ENCODE data around the gene PAQR8.

The PAQR8 gene

DNA sequence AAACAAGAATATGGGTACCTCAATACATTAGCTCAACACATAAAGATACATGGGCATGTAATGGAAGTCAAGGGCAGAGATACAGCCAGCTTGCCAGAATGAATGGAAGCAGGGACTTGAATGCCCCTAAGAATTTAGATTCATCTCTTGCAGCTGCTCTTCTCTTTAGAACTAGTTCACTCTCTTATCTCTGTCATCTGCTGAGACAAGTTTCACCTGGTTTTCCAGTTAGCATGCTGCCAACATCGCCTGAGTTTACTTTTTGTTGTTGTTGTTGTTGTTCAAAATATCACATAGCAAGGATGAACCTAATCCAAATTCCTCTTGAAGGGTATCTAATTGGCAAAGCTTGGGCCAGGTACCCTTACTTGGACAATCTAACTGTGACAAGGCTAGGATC is 14.1 kb upstream of the PAQR8 start:
- DNase-seq (ENCODE audit: low read depth in 2 of 2): no peak

DNA sequence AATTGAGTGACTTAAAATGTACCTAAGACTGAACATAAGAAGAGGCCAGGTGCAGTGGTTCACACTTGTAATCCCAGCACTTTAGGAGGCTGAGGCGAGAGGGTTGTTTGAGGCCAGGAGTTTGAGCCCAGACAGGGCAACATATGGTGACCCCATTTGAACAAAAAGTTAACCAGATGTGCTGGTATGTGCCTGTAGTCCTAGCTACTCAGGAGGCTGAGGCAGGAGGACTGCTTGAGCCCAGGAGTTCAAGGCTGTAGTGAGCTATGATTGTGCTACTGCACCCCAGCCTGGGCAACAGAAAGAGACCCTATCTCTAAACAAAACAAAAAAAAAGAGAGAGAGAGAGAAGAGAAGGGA is 10.1 kb upstream of the PAQR8 start:
- no peak for DNase-seq (ENCODE audit: low read depth in 2 of 2)

DNA sequence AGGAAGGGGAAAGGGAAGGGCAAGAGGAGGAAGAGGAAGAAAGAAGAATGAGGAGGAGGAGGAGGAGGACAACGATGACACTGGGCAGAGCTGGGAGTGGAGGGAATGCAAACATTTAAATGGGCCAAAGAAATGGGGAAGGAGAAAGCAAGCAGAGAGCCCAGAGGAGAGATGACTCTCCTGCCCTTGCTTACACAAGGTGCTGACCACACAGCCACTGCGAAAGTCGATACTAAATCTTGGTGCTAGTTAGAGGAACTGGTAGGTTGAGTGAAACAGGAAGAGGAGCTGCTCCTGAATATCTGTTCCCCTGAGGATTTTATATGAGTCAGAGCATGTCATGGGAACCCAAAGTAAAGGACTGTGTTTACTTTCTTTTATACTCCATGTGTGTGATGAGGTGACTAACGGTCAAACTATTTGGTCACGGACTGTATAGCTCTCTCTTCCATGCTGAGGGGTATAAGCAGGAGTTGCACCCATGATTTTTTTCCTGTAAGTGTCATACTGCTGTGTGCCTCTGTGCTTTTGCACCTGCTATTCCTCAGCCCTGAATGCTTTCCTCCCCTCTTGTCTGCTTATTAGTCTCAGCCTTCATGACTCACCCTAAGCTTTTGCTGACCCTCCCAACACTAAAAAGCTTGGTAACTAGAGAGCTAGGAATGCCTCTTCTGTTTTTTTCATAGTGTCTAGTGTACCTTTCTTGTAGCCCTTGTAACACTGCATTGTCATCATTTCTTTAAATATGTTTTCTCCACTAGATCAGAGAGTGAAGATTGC is 9.5 kb upstream of the PAQR8 start:
- no peak for DNase-seq (ENCODE audit: low read depth in 2 of 2)

DNA sequence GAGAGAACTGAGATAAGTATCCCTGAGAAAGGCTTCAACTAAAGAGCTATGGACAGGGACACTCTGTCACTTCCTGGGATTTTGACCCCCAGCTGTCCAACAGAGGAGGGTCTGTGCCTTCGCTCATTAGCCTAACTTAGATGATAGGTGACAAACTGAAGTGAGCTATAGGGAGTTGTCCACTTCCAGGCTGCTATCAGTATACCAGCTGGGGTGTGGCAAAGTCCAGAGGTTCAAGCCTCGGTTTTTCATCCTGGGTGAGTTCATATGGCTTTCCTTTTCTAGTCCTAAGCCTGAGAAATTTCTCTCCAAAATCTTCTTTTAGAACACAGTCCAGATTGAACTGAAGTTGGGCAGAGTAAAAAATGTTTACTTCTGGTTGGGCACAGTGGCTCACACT is 5.9 kb upstream of the PAQR8 start:
- no peak for DNase-seq (ENCODE audit: low read depth in 2 of 2)

DNA sequence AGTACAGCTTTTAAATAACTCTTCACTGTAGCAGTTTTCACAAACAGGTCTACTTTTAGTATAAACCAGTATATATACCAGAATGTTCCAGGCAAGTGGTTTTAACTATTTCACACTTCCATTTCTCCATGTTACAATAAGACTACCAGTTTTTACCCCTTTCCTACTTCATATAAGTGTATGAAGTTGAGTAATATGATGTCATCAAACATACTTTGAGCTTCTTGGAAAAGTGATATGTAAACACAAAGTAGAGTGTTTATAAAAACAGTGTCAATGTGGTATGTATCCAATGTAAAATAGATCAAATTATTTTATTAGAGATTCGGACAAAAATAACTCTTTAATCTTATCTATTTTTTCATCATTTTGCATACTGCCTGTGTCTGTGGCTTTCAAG is 2.5 kb upstream of the PAQR8 start:
- no peak for DNase-seq (ENCODE audit: low read depth in 2 of 2)

DNA sequence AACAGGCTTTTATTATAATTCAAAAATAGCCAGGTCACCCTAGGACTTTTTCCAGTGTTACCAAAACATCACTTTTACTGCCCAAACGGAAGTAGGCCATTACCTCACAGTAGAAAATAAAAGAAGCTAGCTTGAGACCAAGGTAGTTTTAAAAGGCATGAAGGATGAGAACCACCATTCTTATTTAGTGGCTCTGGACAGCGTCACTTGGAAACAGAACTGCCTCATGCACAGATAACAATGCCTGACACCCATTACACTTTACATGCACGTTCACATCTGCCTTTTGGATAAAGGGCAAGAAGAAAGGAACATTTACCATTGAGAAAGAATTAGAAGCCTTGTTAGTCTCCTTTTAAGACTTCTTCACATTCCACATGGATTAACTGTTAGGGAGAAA is 1.9 kb upstream of the PAQR8 start:
- no peak for DNase-seq (ENCODE audit: low read depth in 2 of 2)

DNA sequence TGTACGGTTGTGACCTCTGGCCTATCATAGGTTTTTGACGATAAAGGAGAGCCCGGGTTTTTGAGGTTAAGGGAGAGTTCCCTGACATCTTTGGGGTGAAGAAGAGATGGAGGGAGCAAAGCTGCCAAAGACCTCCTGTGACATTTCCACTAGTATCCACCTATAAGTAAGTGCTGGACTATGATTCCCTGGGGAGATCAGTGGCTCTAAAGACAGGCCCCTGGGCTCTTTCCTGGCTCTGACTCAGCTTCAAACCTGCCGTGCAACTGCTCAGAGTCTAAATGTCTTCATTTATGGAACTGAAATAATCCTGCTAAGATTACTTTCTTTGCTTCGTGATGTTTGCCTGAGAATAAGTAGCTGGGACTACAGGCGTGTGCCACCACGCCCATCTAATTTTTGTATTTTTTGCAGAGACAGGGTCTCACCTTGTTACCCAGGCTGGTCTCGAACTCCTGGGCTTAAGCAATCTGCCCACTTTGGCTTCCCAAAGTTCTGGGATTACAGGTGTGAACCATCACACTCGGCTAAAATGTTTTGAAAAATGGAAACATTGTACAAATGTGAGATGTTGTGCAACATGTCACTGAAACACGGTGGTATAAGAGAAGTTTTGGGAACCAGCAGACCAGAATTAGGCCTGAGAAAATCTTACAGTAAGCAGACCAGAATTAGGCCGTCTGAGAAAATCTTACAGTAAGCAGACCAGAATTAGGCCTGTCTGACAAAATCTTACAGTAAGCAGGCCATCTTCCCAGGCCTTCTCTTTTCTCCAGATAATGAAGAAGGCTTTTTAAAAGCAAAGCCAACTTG is 1.1 kb upstream of the PAQR8 start:
- DNase-seq (ENCODE audit: low read depth in 2 of 2): no peak

DNA sequence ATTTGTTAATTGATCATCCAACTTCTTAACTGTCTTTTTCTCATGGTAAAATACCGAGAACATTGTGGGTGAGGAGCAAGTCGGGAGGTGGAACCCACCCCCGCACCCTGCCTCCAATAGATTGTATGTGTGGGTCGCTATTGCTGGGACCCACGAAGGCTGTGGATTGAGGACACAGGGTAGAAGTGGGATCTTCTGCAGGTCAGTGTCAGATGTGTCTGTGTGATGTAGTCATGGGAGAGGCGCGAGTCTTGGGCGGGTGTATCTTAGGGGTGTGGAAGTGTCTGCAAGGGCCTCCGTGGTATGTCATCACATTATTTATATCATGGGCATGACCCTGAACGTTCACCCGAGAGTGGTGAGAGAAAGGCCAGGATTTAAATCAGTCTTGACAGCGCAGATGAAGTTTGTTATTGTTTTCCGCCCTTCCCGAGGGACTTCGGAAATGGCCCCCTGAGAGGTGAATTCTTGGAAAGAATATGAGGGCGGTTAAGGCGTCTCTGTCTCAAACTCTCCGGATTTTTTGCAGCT is 472 bp upstream of the PAQR8 start:
- DNase-seq (ENCODE audit: low read depth in 2 of 2): no peak

DNA sequence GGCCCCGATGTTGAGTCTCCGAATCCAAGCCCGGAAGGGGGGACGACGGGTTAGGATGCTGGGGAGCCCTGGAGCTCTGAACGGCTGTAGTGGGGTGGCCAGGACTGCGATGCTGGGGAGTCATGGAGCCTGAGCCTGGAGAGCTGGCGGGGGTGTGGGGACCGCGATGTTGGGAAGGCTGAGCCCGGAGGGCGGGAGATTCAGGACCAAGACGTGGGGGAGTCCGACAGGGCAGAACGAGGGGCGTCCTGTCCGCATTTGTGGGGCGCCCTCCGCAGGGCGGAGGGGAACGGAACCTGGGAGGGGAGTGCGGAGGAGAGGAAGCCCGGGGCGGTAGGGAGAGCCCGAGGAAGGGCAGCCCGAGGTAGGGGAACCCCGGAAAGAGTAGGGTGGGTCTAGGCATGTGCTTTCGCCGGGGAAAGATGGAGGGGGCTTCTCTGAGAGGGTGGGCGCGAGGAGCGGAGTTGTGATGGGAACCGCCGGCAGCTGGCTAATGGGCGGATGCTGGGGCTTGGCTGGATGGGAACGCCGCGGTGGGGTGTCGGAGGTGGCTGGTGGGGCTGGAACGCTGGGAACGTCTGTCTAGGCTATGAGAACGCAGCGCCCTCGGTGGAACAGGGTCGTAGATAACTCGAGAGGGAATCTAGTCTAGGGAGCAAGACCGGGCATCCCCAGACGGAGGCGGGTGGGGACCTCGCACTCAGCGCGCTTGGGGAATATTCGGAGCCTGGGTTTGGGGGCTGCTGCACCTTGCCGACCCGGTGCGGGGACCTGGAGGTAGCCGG is 684 bp downstream of the PAQR8 start:
- peak; percentile 21 to 24 for DNase-seq (ENCODE audit: low read depth in 2 of 2)

DNA sequence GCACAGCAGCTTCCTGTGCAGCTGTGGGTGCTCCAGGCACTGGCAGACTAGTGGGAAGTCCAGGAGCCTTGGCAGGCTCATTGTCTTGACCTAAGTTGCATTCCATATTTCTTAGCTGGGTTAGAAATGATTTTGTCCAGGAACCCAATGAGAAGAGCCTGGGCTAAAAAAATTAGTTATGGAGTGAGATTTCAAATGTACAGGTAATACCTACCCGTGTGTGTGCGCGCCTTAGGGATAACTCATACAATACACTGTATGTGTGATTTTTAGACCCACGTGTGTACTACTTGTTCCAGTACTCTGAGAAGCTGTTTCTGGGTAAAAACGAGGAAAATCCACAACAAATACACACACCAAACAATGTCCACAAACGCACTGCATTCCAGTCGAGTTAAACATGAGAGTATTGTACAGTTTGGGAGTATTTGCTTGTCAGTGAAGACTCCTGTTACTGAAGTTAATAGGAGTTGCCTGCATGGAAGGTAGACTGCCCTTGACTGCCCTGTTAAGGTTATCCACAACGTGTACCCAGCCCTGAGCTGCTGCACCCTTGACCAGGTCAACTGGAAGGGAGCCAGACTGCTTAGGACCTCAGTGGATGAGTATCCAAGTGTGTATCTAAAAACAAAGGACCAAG is 1.4 kb downstream of the PAQR8 start:
- DNase-seq (ENCODE audit: low read depth in 2 of 2): no peak

DNA sequence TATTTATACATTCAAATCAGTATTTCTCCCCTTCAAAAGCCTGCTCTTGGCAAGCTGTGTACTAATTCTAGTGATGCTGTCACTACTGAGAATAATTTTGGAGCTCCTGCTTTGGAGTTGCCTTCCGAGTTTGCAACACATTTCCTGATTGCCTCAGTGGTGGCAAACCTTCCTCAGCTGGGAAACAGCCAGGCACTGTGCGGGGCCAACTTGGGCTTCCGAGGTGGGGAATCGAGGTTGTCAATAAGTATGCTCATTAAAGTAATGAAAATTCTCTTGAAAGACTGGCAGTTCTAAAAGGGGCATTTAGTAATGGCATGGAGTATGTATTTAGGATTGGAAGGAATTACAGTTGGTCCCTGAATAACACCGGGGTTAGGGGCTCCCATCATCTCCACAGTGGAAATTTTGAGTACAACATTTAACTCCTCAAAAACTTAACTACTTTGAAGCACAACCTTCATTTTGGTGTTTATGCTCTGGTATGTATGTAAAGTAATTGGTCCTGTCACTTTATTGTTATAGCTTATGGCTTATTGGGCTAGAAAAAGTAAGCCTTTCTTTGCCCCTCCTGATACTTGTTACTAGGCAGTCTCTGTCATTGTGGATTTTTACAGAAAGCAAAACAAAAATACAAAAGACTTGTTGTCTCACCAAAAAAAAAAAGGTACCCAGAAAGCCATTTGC is 2.7 kb downstream of the PAQR8 start:
- no peak for DNase-seq (ENCODE audit: low read depth in 2 of 2)

DNA sequence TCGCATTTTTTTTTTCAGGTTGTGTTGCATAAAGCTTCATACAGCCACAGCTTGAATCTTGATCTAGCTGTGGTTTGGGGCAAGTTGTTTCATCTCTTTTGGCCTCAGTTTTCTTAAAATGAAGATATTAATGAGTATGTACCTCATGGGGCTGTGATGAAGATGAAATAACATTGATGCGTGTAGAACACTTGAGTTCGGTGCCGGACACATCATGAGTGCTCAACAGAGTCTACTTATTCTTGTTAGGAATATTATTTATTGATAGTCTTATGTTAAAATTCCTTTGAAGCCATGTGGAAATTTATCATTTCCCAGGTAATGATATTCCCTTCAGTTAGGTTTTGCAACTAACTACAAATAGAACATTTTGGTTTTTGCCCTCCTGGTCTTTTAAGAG is 3.4 kb downstream of the PAQR8 start:
- no peak for DNase-seq (ENCODE audit: low read depth in 2 of 2)

DNA sequence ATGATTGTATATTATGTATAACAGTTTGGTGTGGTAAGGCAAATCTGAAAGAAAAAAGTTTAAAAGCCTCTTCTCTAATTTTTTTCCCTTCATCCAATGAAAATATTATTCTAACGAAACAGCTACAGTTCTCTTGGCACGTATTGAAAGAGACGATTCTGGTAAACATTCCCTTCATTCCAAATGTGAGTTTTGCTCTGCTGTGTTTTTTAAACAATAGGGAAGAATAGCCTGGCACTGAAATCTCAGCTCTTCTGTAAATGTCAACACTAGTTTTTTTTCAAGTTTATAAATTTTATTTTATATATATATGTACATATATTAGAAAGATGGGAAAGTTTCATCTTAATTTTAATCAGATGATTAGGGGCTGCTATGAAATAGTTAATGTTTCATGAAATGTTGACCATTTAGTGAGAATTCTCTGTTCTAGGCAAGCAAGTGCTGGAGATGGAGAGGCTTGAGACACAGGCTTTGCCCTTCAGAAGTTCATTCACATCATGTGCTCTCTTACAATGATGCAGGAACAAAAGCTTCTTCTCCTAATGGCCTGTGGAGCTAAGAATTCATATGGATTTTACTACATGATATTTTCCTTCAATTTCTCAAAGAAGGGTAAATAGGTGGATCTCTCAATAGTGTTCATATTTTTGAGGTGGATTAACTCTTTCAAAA is 4.1 kb downstream of the PAQR8 start:
- DNase-seq (ENCODE audit: low read depth in 2 of 2): no peak

DNA sequence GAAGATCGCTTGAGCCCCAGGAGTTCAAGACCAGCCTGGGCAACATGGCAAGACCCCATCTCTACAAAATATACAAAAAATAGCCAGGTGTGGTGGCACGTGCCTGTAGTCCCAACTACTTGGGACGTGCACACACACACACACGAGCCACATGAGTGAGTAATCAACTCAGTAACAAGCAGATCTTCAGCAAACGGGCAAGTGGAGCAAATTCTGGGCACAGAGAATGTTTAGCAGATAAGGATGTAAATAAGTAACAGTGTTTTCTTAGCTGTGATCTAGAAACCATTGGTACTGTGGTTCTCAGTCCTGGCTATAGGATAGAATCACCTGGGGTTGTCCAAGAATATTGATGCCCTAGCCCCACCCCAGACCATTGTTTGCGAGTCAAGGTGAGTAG is 6.1 kb downstream of the PAQR8 start:
- DNase-seq (ENCODE audit: low read depth in 2 of 2): no peak

DNA sequence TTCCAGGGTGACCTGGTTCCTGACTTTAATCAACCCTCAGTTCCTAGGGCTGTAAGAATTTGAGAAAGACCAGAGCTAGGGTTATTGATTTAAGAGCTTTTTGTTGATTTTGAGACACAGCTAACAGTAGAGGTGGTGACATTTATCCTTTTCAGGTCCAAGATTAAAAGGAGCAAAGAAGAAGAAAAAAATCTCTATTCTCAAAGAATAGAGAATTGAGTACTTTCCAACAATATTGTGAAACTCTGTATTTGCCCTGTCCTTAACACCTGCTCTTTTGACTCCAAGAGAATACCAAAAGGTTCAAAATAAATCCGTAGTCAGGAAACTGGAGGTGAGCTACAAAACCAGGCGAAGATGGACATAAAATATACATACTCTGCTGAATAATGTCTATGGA is 7.3 kb downstream of the PAQR8 start:
- no peak for DNase-seq (ENCODE audit: low read depth in 2 of 2)

DNA sequence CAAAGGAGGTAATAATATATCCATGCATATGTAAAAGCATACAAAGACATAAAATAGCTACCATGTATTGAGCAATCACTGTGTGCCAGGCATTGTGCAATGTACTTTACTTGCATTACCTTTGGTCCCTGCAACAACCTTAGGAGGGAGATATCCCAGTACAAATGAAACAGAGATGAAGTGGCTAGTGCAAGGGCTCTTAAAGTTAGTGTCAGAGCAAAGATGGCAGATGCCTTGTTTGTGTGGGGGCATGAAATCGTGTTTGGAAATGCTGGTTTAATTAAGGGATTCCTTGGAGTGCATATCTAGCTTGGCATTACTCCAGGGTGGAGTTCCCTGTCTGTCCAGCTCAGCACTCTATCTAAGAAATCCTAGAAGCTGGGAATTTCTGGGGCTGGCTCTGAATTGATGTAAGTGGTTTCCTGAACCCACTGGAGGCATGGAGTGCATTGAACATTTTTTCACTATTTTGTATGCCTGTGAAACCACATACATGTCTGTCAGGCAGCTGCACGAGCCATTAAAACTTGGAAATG is 9.8 kb downstream of the PAQR8 start:
- DNase-seq (ENCODE audit: low read depth in 2 of 2): no peak

DNA sequence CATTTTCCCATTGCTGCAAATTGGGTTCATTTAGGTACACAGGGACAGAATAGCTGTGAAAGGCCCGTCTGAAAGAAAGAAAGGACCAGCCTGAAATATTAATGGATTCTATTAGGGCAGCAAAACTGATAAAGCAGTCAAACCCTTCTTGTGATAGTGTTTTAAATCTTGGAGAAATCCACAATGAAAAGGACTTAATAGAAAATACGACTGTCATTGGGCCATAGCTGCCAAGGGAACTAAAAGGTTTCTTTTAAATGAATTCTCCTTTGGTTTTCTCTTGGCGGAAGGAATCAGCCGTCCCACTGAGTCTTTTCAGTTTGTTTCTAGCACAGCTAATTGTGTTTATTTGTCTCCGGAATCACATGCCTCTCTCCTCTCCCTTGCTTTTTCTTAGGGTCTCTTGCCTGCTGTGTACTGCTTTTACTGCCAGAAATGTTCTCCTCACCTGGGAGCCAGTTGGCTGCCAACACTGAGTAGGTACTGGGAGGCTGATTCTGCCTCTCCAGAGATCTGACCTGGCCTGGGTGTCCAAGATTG is 11.3 kb downstream of the PAQR8 start:
- no peak for DNase-seq (ENCODE audit: low read depth in 2 of 2)

DNA sequence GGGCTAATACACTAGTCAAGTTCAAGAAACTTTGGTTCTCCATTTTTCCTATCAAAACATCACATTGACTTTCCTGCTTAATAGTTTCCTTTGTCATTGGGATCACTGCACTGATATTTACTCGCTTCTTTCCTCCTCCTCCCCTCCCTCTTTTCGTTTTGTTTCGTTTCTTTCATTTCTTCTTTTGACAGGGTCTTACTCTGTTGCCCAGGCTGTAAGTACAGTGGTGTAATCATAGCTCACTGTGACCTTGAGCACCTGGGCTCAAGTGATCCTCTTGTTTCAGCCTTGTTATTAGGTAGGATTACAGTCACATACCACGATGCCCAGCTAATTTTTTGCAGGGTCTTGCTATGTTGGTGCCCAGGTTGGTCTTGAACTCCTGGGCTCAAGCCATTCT is 12.3 kb downstream of the PAQR8 start:
- DNase-seq (ENCODE audit: low read depth in 2 of 2): no peak

DNA sequence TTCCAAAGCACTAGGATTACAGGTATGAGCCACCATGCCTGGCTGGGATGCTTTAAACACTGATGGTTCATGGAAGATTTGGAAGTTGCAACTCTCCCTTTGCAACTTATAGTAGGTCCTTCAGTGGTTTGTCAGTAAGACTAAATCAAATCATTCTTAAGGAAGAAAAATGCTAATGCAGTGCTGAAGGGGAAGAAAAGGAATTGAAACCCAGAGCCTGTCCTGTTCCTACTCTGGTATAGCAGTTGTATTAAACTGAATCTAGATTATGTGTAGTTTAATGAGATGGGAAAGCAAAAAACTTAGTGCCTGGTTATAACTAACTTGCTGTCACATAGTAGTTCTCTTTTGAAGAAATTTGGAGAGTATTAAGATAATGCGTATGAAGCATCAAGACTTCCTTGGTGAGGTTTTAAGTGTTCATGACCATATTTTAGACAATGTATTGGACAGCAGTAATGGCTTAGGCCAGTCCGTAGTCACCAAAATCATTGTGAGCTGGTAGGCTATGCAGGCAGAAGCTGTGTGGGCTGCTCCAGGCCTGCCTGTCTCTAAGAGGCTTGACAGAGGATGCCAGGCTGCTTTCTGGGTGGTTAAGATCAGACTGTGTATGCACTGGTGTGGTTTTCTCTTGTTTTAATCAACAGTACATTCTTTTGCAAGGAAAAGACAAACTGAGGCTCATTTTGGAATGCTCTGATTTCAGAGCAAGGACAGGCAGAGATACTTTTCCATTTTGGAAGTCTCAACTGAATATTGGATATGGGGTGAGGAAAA is 14.0 kb downstream of the PAQR8 start:
- no peak for DNase-seq (ENCODE audit: low read depth in 2 of 2)

All from stimulated activated CD4-positive, alpha-beta T cell treated with anti-CD3 and anti-CD28 coated beads, Interleukin-12 subunit alpha, Interleukin-12 subunit beta, amount 100 ng/mL, for 24 hours (primary cell).